Thymus (tissue), 11 donors: ENCODE results near the gene FKBP8. TPM values are rescaled to one million over a fixed set of nuclear protein-coding genes. Genes with fewer than 3 reads are reported as not detected.

Source experiments
- DNase-seq, 9 donors: peaks; one replicate each; pipeline ENCODE4 v3.0.0-alpha.2; 2013; ENCODE audit warnings: low spot score in 9 of 9, low read depth in 6 of 9, missing footprints in 1 of 9
- H3K27ac ChIP-seq, 2 donors: one replicate each; pipeline ENCODE4 v1.5.1; 2013; ENCODE audit warnings: control low read depth in 1 of 2, low read depth in 1 of 2, low read length in 1 of 2, mild to moderate bottlenecking in 1 of 2, moderate library complexity in 1 of 2
- H3K27me3 ChIP-seq, 2 donors: one replicate each; pipeline ENCODE4 v1.5.1; 2013; ENCODE audit warnings: low read length in 1 of 2; ENCODE audit not compliant: control insufficient read depth in 2 of 2, insufficient read depth in 1 of 2
- H3K36me3 ChIP-seq, 2 donors: one replicate each; pipeline ENCODE4 v1.5.1; 2013; ENCODE audit warnings: low read length in 1 of 2, mild to moderate bottlenecking in 1 of 2, moderate library complexity in 1 of 2; ENCODE audit not compliant: control insufficient read depth in 2 of 2, insufficient read depth in 2 of 2
- H3K4me1 ChIP-seq, 2 donors: one replicate each; pipeline ENCODE4 v1.5.1; 2013; ENCODE audit warnings: low read length in 2 of 2; ENCODE audit not compliant: control insufficient read depth in 2 of 2, insufficient read depth in 2 of 2
- H3K4me3 ChIP-seq, 2 donors: one replicate each; pipeline ENCODE4 v1.5.1; 2013; ENCODE audit warnings: low read length in 2 of 2, control low read depth in 1 of 2, mild to moderate bottlenecking in 1 of 2
- H3K9me3 ChIP-seq, 2 donors: one replicate each; pipeline ENCODE4 v1.5.1; 2013; ENCODE audit warnings: low read length in 1 of 2, mild to moderate bottlenecking in 1 of 2; ENCODE audit not compliant: control insufficient read depth in 2 of 2, insufficient read depth in 1 of 2
- WGBS: extraction: QIAGEN DNeasy Blood & Tissue Kit; methylation state at CpG from one replicate; pipeline ENCODE4 v1.1.7; 2013; 5-methylcytosine and 5-hydroxymethylcytosine counted together
- polyA plus RNA-seq: library from polyadenylated mRNA; stranded (reverse); fragments of 200-250 nt; gene quantifications from one replicate; pipeline ENCODE4 v1.2.3, GENCODE V29; 2013
- total RNA-seq: library from RNA; stranded (reverse); fragments of 120-200 nt; gene quantifications from one replicate; pipeline ENCODE4 v1.2.4, GENCODE V29; 2013
- donor health status: healthy.

FKBP8 gene
- total and polyA plus RNA-seq, 2 donors, result 153 to 232 TPM

- no peak overlapping the region for H3K27ac ChIP-seq
- H3K4me1 ChIP-seq, result peaks cover 4 to 33% of the 10 kb centered on the region in 2 donors
- H3K9me3 ChIP-seq, result no peaks in the 10 kb centered on the region
- H3K36me3 ChIP-seq, result peaks cover 0 to 5% of the 10 kb centered on the region in 2 donors
- no peaks in the 10 kb centered on the region for H3K27me3 ChIP-seq
- no peak overlapping the region for H3K4me3 ChIP-seq
- WGBS, result 98% methylated on average over 8 of the region's 8 CpGs
- no peak for DNase-seq
Observed at GRCh38 chr19:18510216-18510615, 33.2 kb downstream of the FKBP8 start.

GRCh38 chr19:18508585-18508984 lies 34.8 kb downstream of the FKBP8 start:
- no peaks in the 10 kb centered on the region for H3K27me3 ChIP-seq
- WGBS, result 84% methylated on average over 7 of the region's 7 CpGs
- no peak overlapping the region for H3K4me3 ChIP-seq
- no peaks in the 10 kb centered on the region for H3K36me3 ChIP-seq
- DNase-seq, result no peak
- H3K9me3 ChIP-seq, result no peaks in the 10 kb centered on the region
- H3K4me1 ChIP-seq, result peaks cover 4 to 43% of the 10 kb centered on the region in 2 donors
- H3K27ac ChIP-seq, result no peak overlapping the region

- no peak for DNase-seq
- WGBS, result 86% methylated on average over 11 of the region's 11 CpGs
- Histone ChIP-seq H3K4me1 (peaks cover 4 to 50% of the 10 kb centered on the region in 2 donors), H3K4me3 (no peak overlapping the region), H3K27me3 (no peaks in the 10 kb centered on the region), H3K36me3 (no peaks in the 10 kb centered on the region), H3K27ac (peak overlapping the region in 1 of 2 donors; percentile 20), H3K9me3 (no peaks in the 10 kb centered on the region)
Observed at GRCh38 chr19:18507727-18508440, 35.5 kb downstream of the FKBP8 start.

- Histone ChIP-seq H3K4me1 (peaks cover 4 to 57% of the 10 kb centered on the region in 2 donors), H3K27me3 (no peaks in the 10 kb centered on the region), H3K27ac (peak overlapping the region in 1 of 2 donors; percentile 20), H3K36me3 (no peaks in the 10 kb centered on the region), H3K9me3 (no peaks in the 10 kb centered on the region), H3K4me3 (no peak overlapping the region)
- 65% methylated on average over 9 of the region's 9 CpGs for WGBS
- peak in 1 of 9 donors; percentile 39 for DNase-seq
Observed at GRCh38 chr19:18507021-18507726, 36.2 kb downstream of the FKBP8 start.

- Histone ChIP-seq H3K9me3 (no peaks in the 10 kb centered on the region), H3K4me3 (no peak overlapping the region), H3K27me3 (no peaks in the 10 kb centered on the region), H3K36me3 (no peaks in the 10 kb centered on the region), H3K27ac (peak overlapping the region in 1 of 2 donors; percentile 82), H3K4me1 (peaks cover 4 to 66% of the 10 kb centered on the region in 2 donors)
- WGBS, result 89% methylated on average over 19 of the region's 19 CpGs
- no peak for DNase-seq
Observed at GRCh38 chr19:18506101-18506930, 37.1 kb downstream of the FKBP8 start.

- H3K27me3 ChIP-seq, result no peaks in the 10 kb centered on the region
- WGBS, result 93% methylated on average over 8 of the region's 8 CpGs
- no peaks in the 10 kb centered on the region for H3K9me3 ChIP-seq
- peak overlapping the region; percentile 47 to 82 for H3K27ac ChIP-seq
- no peak for DNase-seq
- H3K4me3 ChIP-seq, result no peak overlapping the region
- H3K4me1 ChIP-seq, result peaks cover 4 to 77% of the 10 kb centered on the region in 2 donors
- no peaks in the 10 kb centered on the region for H3K36me3 ChIP-seq
Observed at GRCh38 chr19:18504886-18505610, 38.3 kb downstream of the FKBP8 start.

- no peaks in the 10 kb centered on the region for H3K9me3 ChIP-seq
- peak overlapping the region; percentile 61 to 87 for H3K27ac ChIP-seq
- peak in 1 of 9 donors; percentile 39 for DNase-seq
- no peak overlapping the region for H3K4me3 ChIP-seq
- 87% methylated on average over 20 of the region's 20 CpGs for WGBS
- no peaks in the 10 kb centered on the region for H3K27me3 ChIP-seq
- no peaks in the 10 kb centered on the region for H3K36me3 ChIP-seq
- peaks cover 4 to 85% of the 10 kb centered on the region in 2 donors for H3K4me1 ChIP-seq
Observed at GRCh38 chr19:18503971-18504885, 39.1 kb downstream of the FKBP8 start.
